Stimulated activated CD4-positive, alpha-beta T cell treated with anti-CD3 and anti-CD28 coated beads, TNF-alpha, amount 100 ng/mL, for 4 hours (primary cell): ENCODE measurements around the gene SYNPO2.
A peak's percentile ranks its signal among the peaks of the same experiment; 100 is the strongest.
"Not testable (repeated sequence)": the region's sequence is repeated elsewhere in the genome, so short reads cannot be mapped to it uniquely, and the experiment has no call there.

Source experiments
- DNase-seq, 3 experiments: peaks; one replicate each; pipeline ENCODE4 v3.0.0-alpha.2; 2020; ENCODE audit warnings: low read depth in 3 of 3

The SYNPO2 gene

GRCh38 chr4:118973295-118973694 lies 84.6 kb downstream of the SYNPO2 start:
- no peak for DNase-seq

GRCh38 chr4:118974758-118975157 lies 86.1 kb downstream of the SYNPO2 start:
- no peak for DNase-seq

GRCh38 chr4:118975449-118976192 lies 87.0 kb downstream of the SYNPO2 start:
- DNase-seq = no peak

- not testable (repeated sequence) for DNase-seq
Measured at GRCh38 chr4:118976193-118976560, 87.5 kb downstream of the SYNPO2 start.

- DNase-seq = not testable (repeated sequence)
Measured at GRCh38 chr4:118977100-118977499, 88.4 kb downstream of the SYNPO2 start.

GRCh38 chr4:118979712-118980111 lies 91.1 kb downstream of the SYNPO2 start:
- no peak for DNase-seq

- no peak for DNase-seq
Measured at GRCh38 chr4:118981171-118981838, 92.7 kb downstream of the SYNPO2 start.

GRCh38 chr4:118981839-118982381 lies 93.3 kb downstream of the SYNPO2 start:
- DNase-seq = peak in 2 of 3 experiments; percentile 2 to 3

GRCh38 chr4:118983293-118983692 lies 94.6 kb downstream of the SYNPO2 start:
- DNase-seq = no peak

GRCh38 chr4:118983831-118984230 lies 95.2 kb downstream of the SYNPO2 start:
- no peak for DNase-seq

GRCh38 chr4:118985170-118986000 lies 96.7 kb downstream of the SYNPO2 start:
- no peak for DNase-seq

GRCh38 chr4:118987959-118988634 lies 99.4 kb downstream of the SYNPO2 start:
- no peak for DNase-seq

- DNase-seq = no peak
Measured at GRCh38 chr4:118988635-118988972, 100.0 kb downstream of the SYNPO2 start.

GRCh38 chr4:118989098-118990080 lies 100.7 kb downstream of the SYNPO2 start:
- no peak for DNase-seq

- no peak for DNase-seq
Measured at GRCh38 chr4:118991686-118992085, 103.0 kb downstream of the SYNPO2 start.

- DNase-seq = no peak
Measured at GRCh38 chr4:118992149-118992548, 103.5 kb downstream of the SYNPO2 start.

GRCh38 chr4:118993333-118993732 lies 104.7 kb downstream of the SYNPO2 start:
- DNase-seq = no peak

GRCh38 chr4:118994030-118994429 lies 105.4 kb downstream of the SYNPO2 start:
- no peak for DNase-seq

- no peak for DNase-seq
Measured at GRCh38 chr4:118995693-118996391, 107.2 kb downstream of the SYNPO2 start.

- DNase-seq = no peak
Measured at GRCh38 chr4:118997601-118998000, 108.9 kb downstream of the SYNPO2 start.
